CD4-positive, alpha-beta T cell (primary cell): ENCODE data around the gene TMEM145. TPM values are rescaled to one million over a fixed set of nuclear protein-coding genes. Genes with fewer than 3 reads are reported as not detected.

ENCODE experiments used
- ATAC-seq: fragments of 200-7000 bp; cut with Tn5 transposase; one replicate; pipeline ENCODE4 v1.10.0; 2022; ENCODE audit warnings: mild to moderate bottlenecking; ENCODE audit not compliant: poor library complexity
- CTCF ChIA-PET: fragments of 350-600 bp; sonication (Branson Sonifier 250); formaldehyde crosslinking; loops from one replicate; lab custom pipeline; 2021; ENCODE audit warnings: antibody characterized with exemption, inconsistent platforms; lab: Charles Lee
- POLR2A ChIA-PET: fragments of 350-600 bp; sonication (Branson Sonifier 250); formaldehyde crosslinking; loops from one replicate; lab custom pipeline; 2021; ENCODE audit warnings: antibody characterized with exemption, inconsistent platforms; lab: Charles Lee
- DNase-seq, 14 experiments: peaks; one replicate each; pipeline ENCODE4 v3.0.0-alpha.2; 2013 to 2020; ENCODE audit warnings: mixed read lengths in 2 of 14
- H3K27ac ChIP-seq, 2 donors: one replicate each; pipeline versions ENCODE4 v1.5.1 to v1.7.0; 2013; ENCODE audit warnings: low read length in 2 of 2, low read depth in 1 of 2, mild to moderate bottlenecking in 1 of 2
- H3K27me3 ChIP-seq, 2 experiments: 1 replicate in 1 of 2; 2 replicates in 1 of 2; pipeline versions ENCODE4 v1.6.1 to v1.7.0; 2013; ENCODE audit warnings: low read length in 2 of 2, control low read depth in 1 of 2, mild to moderate bottlenecking in 1 of 2, moderate library complexity in 1 of 2; ENCODE audit not compliant: insufficient read depth in 2 of 2, control insufficient read depth in 1 of 2
- H3K36me3 ChIP-seq: one replicate; pipeline ENCODE4 v1.6.1; 2013; ENCODE audit warnings: low read length, control low read depth; ENCODE audit not compliant: insufficient read depth
- H3K4me1 ChIP-seq: one replicate; pipeline ENCODE4 v1.6.1; 2013; ENCODE audit warnings: low read length, control low read depth; ENCODE audit not compliant: insufficient read depth
- H3K4me3 ChIP-seq: one replicate; pipeline ENCODE4 v1.5.1; 2013; ENCODE audit warnings: mild to moderate bottlenecking, low read length, moderate library complexity
- H3K9me3 ChIP-seq, 2 experiments: 1 replicate in 1 of 2; 2 replicates in 1 of 2; pipeline versions ENCODE4 v1.6.1 to v1.7.0; 2013; ENCODE audit warnings: low read length in 2 of 2, mild to moderate bottlenecking in 2 of 2, control low read depth in 1 of 2, moderate library complexity in 1 of 2; ENCODE audit not compliant: control insufficient read depth in 1 of 2, insufficient read depth in 1 of 2
- H3K27ac Mint-ChIP-seq: one replicate; pipeline ENCODE4 v1.8.0; 2020; ENCODE audit warnings: mixed read lengths
- H3K27me3 Mint-ChIP-seq: one replicate; pipeline ENCODE4 v1.8.0; 2021; ENCODE audit warnings: mixed read lengths
- H3K36me3 Mint-ChIP-seq: one replicate; pipeline ENCODE4 v1.8.0; 2021; ENCODE audit warnings: low read depth, mixed read lengths
- H3K4me1 Mint-ChIP-seq: one replicate; pipeline ENCODE4 v1.8.0; 2021; ENCODE audit warnings: low read depth, mixed read lengths
- H3K4me3 Mint-ChIP-seq: one replicate; pipeline ENCODE4 v1.8.0; 2020; ENCODE audit warnings: mild to moderate bottlenecking, mixed read lengths
- H3K9me3 Mint-ChIP-seq: one replicate; pipeline ENCODE4 v1.8.0; 2020; ENCODE audit warnings: mixed read lengths
- intact Hi-C, 2 experiments: fragments of 100-400 bp; cut with DNase I in 1 of 2; cut with micrococcal nuclease in 1 of 2; formaldehyde crosslinking; loops; one replicate each; pipeline versions ENCODE4 v1.15.1 to v1.9.0; 2023 to 2025; cut with DNase I, micrococcal nuclease
- total RNA-seq, 174 experiments: library from RNA in 2 of 174; stranded (reverse) in 2 of 174; gene quantifications; one replicate each; pipeline ENCODE4 v1.2.3 and lab custom pipeline; 2021 to 2026
- TF ChIP-seq, protein P1 (sequence below): fragments of 200-600 bp; IDR thresholded peaks from one replicate; pipeline ENCODE4 v1.8.0; 2022; ENCODE audit warnings: antibody characterized with exemption, mild to moderate bottlenecking

The TMEM145 gene
- total RNA-seq, 2 experiments from 2014 or later = not detected

DNA sequence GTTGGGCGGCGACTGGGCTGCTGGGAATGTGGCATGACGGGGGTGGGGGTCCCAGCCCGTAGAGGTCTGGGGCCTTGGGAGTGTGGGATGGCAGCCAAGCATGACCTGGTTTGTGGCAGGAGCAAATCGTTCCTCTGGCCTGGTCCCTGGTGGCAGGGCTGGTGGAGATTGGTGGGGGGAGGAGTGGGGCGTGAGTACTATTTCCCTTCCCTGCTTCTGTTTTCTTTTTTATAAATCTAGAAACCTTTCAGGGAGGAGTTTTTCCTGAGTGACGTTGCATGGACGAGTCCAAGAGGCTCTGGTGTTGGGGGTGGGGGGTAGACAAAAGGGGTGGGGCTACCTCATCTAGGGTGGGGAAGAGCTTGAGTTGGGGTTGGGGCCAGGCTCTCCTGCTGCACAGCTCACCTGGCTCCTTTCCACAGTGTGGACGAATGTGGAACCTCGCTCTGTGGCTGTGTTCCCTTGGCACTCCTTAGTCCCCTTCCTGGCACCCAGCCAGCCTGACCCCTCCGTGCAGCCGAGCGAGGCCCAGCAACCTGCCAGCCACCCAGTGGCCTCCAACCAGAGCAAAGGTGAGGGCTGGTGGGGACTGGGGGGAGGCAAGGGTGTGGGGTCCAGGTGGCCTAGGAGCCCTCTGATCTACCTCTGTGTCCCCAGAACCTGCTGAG, 26.6 kb upstream of the TMEM145 start:
- peak in 2 of 14 experiments; percentile 13 to 48 for DNase-seq
- Mint-ChIP-seq H3K36me3 (peaks cover 45% of the 10 kb centered on the region), H3K4me1 (peaks cover 30% of the 10 kb centered on the region), H3K4me3 (peak overlapping the region; percentile 65), H3K9me3 (no peaks in the 10 kb centered on the region), H3K27me3 (no peaks in the 10 kb centered on the region), H3K27ac (peak overlapping the region; percentile 90)
- Histone ChIP-seq H3K9me3 (no peaks in the 10 kb centered on the region), H3K27ac (no peak overlapping the region), H3K27me3 (no peaks in the 10 kb centered on the region), H3K4me1 (peaks cover 54% of the 10 kb centered on the region), H3K36me3 (peaks cover 49% of the 10 kb centered on the region), H3K4me3 (no peak overlapping the region)
- TF ChIP-seq, protein P1, sequence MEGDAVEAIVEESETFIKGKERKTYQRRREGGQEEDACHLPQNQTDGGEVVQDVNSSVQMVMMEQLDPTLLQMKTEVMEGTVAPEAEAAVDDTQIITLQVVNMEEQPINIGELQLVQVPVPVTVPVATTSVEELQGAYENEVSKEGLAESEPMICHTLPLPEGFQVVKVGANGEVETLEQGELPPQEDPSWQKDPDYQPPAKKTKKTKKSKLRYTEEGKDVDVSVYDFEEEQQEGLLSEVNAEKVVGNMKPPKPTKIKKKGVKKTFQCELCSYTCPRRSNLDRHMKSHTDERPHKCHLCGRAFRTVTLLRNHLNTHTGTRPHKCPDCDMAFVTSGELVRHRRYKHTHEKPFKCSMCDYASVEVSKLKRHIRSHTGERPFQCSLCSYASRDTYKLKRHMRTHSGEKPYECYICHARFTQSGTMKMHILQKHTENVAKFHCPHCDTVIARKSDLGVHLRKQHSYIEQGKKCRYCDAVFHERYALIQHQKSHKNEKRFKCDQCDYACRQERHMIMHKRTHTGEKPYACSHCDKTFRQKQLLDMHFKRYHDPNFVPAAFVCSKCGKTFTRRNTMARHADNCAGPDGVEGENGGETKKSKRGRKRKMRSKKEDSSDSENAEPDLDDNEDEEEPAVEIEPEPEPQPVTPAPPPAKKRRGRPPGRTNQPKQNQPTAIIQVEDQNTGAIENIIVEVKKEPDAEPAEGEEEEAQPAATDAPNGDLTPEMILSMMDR = no peak
- CTCF ChIA-PET = no interaction called here
- POLR2A ChIA-PET = no interaction called here
- ATAC-seq = no peak
- intact Hi-C loops = loop anchor here in 1 of 2 experiments (10.0 kb wide), 1 partner anchor 138 kb away; the partner anchor contains the start of gene LIPE

DNA sequence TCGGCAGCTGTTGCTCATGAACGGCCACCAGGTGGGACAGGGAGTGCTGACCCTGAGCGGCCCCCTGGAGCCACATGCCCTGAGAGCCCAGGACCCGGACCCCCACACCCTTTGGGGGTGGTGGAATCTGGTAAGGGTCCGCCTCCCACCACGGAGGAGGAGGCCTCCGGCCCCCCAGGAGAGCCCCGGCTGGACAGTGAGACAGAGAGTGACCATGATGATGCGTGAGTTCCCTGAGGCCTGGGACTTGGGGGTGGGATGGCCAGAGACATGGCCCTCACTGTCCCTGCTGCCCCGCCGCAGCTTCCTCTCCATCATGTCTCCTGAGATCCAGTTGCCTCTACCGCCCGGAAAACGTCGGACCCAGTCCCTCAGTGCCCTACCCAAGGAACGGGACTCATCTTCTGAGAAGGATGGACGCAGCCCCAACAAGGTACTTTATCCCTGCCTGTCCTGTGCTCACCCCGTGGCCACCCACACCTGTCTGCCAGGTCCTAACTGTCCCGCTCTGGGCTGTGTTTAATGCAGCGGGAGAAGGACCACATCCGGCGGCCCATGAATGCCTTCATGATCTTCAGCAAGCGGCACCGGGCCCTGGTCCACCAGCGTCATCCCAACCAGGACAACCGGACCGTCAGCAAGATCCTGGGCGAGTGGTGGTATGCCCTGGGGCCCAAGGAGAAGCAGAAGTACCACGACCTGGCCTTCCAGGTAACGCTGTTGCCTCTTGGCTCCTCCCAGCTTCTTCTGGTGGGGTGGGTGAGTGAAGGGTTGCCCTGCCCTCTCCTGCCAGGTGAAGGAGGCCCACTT, 25.9 kb upstream of the TMEM145 start:
- Histone ChIP-seq H3K4me3 (no peak overlapping the region), H3K27me3 (no peaks in the 10 kb centered on the region), H3K9me3 (no peaks in the 10 kb centered on the region), H3K4me1 (peaks cover 54% of the 10 kb centered on the region), H3K36me3 (peaks cover 56% of the 10 kb centered on the region), H3K27ac (no peak overlapping the region)
- H3K9me3 Mint-ChIP-seq = no peaks in the 10 kb centered on the region
- H3K27ac Mint-ChIP-seq = no peak overlapping the region
- ChIA-PET CTCF (no interaction called here), POLR2A (no interaction called here)
- H3K4me3 Mint-ChIP-seq = no peak overlapping the region
- peaks cover 52% of the 10 kb centered on the region for H3K36me3 Mint-ChIP-seq
- TF ChIP-seq, protein P1 = no peak
- no peaks in the 10 kb centered on the region for H3K27me3 Mint-ChIP-seq
- ATAC-seq (no peak), DNase-seq (peak in 1 of 14 experiments; percentile 4)
- peaks cover 28% of the 10 kb centered on the region for H3K4me1 Mint-ChIP-seq
- intact Hi-C loops = loop anchor here in 1 of 2 experiments (10.0 kb wide), 1 partner anchor 138 kb away; the partner anchor contains the start of gene LIPE

DNA sequence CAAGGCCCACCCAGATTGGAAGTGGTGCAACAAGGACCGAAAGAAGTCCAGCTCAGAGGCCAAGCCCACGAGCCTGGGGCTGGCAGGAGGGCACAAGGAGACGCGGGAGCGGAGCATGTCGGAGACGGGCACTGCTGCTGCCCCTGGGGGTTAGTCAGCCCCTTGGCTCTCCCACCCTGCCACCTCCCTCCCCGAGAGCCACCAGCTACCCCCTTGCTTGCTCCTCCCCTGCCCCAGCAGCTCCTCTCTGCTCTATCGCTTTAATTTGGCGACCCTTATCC, 25.3 kb upstream of the TMEM145 start:
- peaks cover 24% of the 10 kb centered on the region for H3K4me1 Mint-ChIP-seq
- peaks cover 56% of the 10 kb centered on the region for H3K36me3 Mint-ChIP-seq
- ATAC-seq = no peak
- CTCF ChIA-PET = no interaction called here
- Histone ChIP-seq H3K4me3 (no peak overlapping the region), H3K27ac (no peak overlapping the region), H3K27me3 (no peaks in the 10 kb centered on the region), H3K4me1 (peaks cover 50% of the 10 kb centered on the region), H3K36me3 (peaks cover 61% of the 10 kb centered on the region), H3K9me3 (no peaks in the 10 kb centered on the region)
- no peak for DNase-seq
- H3K9me3 Mint-ChIP-seq = no peaks in the 10 kb centered on the region
- no peaks in the 10 kb centered on the region for H3K27me3 Mint-ChIP-seq
- H3K27ac Mint-ChIP-seq = no peak overlapping the region
- TF ChIP-seq, protein P1 = no peak
- POLR2A ChIA-PET = no interaction called here
- intact Hi-C loops = loop anchor here in 1 of 2 experiments (10.0 kb wide), 1 partner anchor 137 kb away; the partner anchor contains the start of gene LIPE
- no peak overlapping the region for H3K4me3 Mint-ChIP-seq
